Measurements from ENCODE around the gene TMEM132D. TPM values are rescaled to one million over a fixed set of nuclear protein-coding genes. Genes with fewer than 3 reads are reported as not detected.

The TMEM132D gene
- total RNA-seq, 1 donor, result not detected

DNA sequence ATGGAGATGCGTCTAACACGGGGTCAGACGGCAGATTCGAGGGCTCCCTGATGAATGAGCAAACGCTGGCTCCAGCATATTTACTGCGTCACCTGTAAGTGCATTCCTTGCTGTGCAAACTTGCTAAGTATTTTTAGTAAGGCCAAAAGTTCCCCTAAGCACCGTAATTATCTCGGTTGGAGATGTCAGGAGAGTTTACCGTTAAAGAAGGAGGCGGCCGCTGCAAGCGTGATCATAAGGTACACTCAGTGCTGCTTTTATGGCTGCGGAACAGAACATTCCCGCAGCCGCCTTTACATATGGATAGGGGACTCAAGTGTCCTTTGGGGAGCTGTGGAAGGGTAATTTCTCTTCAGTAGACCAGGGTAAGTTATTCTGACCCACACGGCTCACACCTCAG lies 875.0 kb downstream of the TMEM132D start:
- DNase-seq (ENCODE audit: low read depth in 2 of 3, low spot score in 2 of 3), result no peak

DNA sequence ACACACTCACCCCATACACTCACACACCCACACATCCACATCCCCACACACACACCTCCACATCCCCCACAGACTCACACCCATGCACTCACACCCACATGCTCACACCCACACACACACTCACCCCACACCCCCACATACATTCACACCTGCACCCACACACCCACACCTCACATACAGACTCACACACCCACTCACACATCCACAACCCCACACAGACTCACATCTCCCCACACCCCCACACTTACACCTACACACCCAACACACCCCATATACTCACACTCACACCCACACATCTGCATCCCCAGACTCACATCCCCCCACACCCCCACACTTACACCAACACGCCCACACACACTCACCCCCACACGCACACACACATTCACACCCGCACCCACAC lies 878.8 kb downstream of the TMEM132D start:
- no peak for DNase-seq (ENCODE audit: low read depth in 2 of 3, low spot score in 2 of 3)

Small RNA genes within 50 kb of the gene (small RNA-seq; reads per million reads assigned to genes)
- not detected for gene RF02271
